Measurements from ENCODE around the gene KLHL29.

The KLHL29 gene

GRCh38 chr2:23482188-23482587 is 97.2 kb downstream of the KLHL29 start:
- H3K4me3 ChIP-seq (ENCODE audit: low read length) = no peak overlapping the region
- no peaks in the 10 kb centered on the region for H3K27me3 ChIP-seq (ENCODE audit: control insufficient read depth, low read length)
- no peaks in the 10 kb centered on the region for H3K36me3 ChIP-seq (ENCODE audit: control insufficient read depth, low read length)
- H4K20me1 ChIP-seq (ENCODE audit: control insufficient read depth, insufficient read depth, low read depth, low read length) = no peaks in the 10 kb centered on the region
- no peaks in the 10 kb centered on the region for H3K4me1 ChIP-seq (ENCODE audit: control insufficient read depth, low read length)
- H3F3A ChIP-seq (ENCODE audit: control insufficient read depth, insufficient read depth) = no peaks in the 10 kb centered on the region
- H3K9me3 ChIP-seq (ENCODE audit: control insufficient read depth, insufficient read depth, low read length) = no peaks in the 10 kb centered on the region
- H3K27ac ChIP-seq (ENCODE audit: low read depth, low read length) = no peak overlapping the region
- H3K9me2 ChIP-seq (replicated peaks; ENCODE audit: control insufficient read depth, low read length) = no peaks in the 10 kb centered on the region
- H3K4me2 ChIP-seq (ENCODE audit: low read length) = no peak overlapping the region
- TF ChIP-seq EZH2phosphoT487 (IDR thresholded peaks at IDR 0.05; ENCODE audit: borderline replicate concordance, low read length) = no peak
- TF ChIP-seq CTCF (IDR thresholded peaks at IDR 0.05; ENCODE audit: low read depth, low read length, poor library complexity, severe bottlenecking) = no peak
- H3K79me2 ChIP-seq (ENCODE audit: control insufficient read depth, low read length) = no peaks in the 10 kb centered on the region

DNA sequence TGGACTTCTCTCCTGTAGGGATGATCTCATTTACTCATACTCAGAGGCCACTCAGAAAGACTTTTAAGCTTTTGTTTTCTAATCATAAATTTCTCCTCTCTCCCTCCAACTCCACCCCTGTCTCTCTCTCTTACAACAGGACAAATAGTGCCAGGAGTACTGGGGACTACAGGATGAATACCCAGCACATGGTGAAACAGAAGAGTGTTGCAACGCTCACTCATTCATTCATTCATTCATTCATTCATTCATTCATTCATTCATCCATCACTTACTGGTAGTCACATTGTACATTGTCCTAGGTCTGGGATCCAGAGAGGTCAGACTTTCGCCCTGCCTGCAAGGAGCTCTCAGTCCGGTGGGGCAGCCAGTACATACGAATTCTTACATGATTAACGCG is 97.6 kb downstream of the KLHL29 start:
- H3K36me3 ChIP-seq (ENCODE audit: control insufficient read depth, low read length) = no peaks in the 10 kb centered on the region
- H3K27me3 ChIP-seq (ENCODE audit: control insufficient read depth, low read length) = no peaks in the 10 kb centered on the region

DNA sequence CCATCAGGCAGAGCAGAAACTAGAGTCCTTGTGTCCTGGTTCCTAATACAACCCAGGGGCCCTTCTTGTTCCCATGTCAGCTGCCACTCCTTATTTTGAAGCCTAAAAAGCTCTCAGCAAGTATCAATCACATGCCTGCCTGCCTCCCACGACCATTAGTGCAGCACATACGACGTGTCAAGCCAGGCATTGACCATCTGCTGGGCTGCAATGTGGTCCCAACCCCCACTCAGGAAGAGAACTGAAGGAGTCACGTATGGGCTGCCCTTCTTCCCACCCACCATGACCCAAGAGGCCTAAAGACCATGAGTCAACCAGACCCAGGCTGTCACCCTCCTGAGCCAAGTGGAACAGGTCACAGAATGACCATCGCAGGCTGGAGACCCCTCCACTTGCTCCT is 98.8 kb downstream of the KLHL29 start:
- Histone ChIP-seq H3K4me1 (ENCODE audit: control insufficient read depth, low read length) (no peaks in the 10 kb centered on the region), H3K36me3 (ENCODE audit: control insufficient read depth, low read length) (no peaks in the 10 kb centered on the region), H3K4me2 (ENCODE audit: low read length) (no peak overlapping the region), H3K4me3 (ENCODE audit: low read length) (no peak overlapping the region), H3F3A (ENCODE audit: control insufficient read depth, insufficient read depth) (no peaks in the 10 kb centered on the region), H3K27me3 (ENCODE audit: control insufficient read depth, low read length) (no peaks in the 10 kb centered on the region), H3K79me2 (ENCODE audit: control insufficient read depth, low read length) (no peaks in the 10 kb centered on the region), H3K27ac (ENCODE audit: low read depth, low read length) (no peak overlapping the region), H4K20me1 (ENCODE audit: control insufficient read depth, insufficient read depth, low read depth, low read length) (no peaks in the 10 kb centered on the region), H3K9me3 (ENCODE audit: control insufficient read depth, insufficient read depth, low read length) (no peaks in the 10 kb centered on the region), H3K9me2 (replicated peaks; ENCODE audit: control insufficient read depth, low read length) (no peaks in the 10 kb centered on the region)
- TF ChIP-seq CTCF (IDR thresholded peaks at IDR 0.05; ENCODE audit: low read depth, low read length, poor library complexity, severe bottlenecking) (no peak), EZH2phosphoT487 (IDR thresholded peaks at IDR 0.05; ENCODE audit: borderline replicate concordance, low read length) (no peak)

More for the DNA sequence above, 97.6 kb downstream of the KLHL29 start:
- no peak overlapping the region for H3K27ac ChIP-seq (ENCODE audit: low read depth, low read length)
- H3K79me2 ChIP-seq (ENCODE audit: control insufficient read depth, low read length) = no peaks in the 10 kb centered on the region
- no peak overlapping the region for H3K4me3 ChIP-seq (ENCODE audit: low read length)
- no peaks in the 10 kb centered on the region for H3K9me2 ChIP-seq (replicated peaks; ENCODE audit: control insufficient read depth, low read length)
- no peaks in the 10 kb centered on the region for H3K4me1 ChIP-seq (ENCODE audit: control insufficient read depth, low read length)
- H3F3A ChIP-seq (ENCODE audit: control insufficient read depth, insufficient read depth) = no peaks in the 10 kb centered on the region
- H4K20me1 ChIP-seq (ENCODE audit: control insufficient read depth, insufficient read depth, low read depth, low read length) = no peaks in the 10 kb centered on the region
- TF ChIP-seq CTCF (IDR thresholded peaks at IDR 0.05; ENCODE audit: low read depth, low read length, poor library complexity, severe bottlenecking) (no peak), EZH2phosphoT487 (IDR thresholded peaks at IDR 0.05; ENCODE audit: borderline replicate concordance, low read length) (no peak)
- H3K4me2 ChIP-seq (ENCODE audit: low read length) = no peak overlapping the region
- H3K9me3 ChIP-seq (ENCODE audit: control insufficient read depth, insufficient read depth, low read length) = no peaks in the 10 kb centered on the region

DNA sequence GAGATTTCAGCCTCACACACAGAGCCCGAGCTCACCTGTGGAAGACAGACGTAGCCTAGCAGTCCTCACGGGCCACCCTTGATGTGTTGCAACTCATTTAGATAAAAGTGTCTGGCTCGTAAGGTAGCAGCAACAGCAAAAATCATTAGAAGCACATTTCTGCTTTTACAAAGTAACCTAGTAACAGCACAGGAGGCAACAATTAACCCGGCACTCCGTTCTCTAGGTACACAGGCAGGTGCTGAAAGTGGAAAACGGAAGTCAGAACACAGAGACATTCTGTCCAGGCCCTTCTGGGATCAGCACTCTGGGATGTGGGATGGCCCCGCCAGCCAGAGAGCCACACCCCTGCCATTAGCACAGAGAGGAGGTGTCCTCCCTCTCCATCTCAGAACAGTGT is 99.3 kb downstream of the KLHL29 start:
- no peak for TF ChIP-seq CTCF (IDR thresholded peaks at IDR 0.05; ENCODE audit: low read depth, low read length, poor library complexity, severe bottlenecking)
- TF ChIP-seq EZH2phosphoT487 (IDR thresholded peaks at IDR 0.05; ENCODE audit: borderline replicate concordance, low read length) = no peak
- Histone ChIP-seq H3K27me3 (ENCODE audit: control insufficient read depth, low read length) (no peaks in the 10 kb centered on the region), H3K4me2 (ENCODE audit: low read length) (no peak overlapping the region), H3K4me1 (ENCODE audit: control insufficient read depth, low read length) (no peaks in the 10 kb centered on the region), H4K20me1 (ENCODE audit: control insufficient read depth, insufficient read depth, low read depth, low read length) (no peaks in the 10 kb centered on the region), H3K9me3 (ENCODE audit: control insufficient read depth, insufficient read depth, low read length) (no peaks in the 10 kb centered on the region), H3F3A (ENCODE audit: control insufficient read depth, insufficient read depth) (no peaks in the 10 kb centered on the region), H3K79me2 (ENCODE audit: control insufficient read depth, low read length) (no peaks in the 10 kb centered on the region), H3K4me3 (ENCODE audit: low read length) (no peak overlapping the region), H3K27ac (ENCODE audit: low read depth, low read length) (no peak overlapping the region), H3K9me2 (replicated peaks; ENCODE audit: control insufficient read depth, low read length) (no peaks in the 10 kb centered on the region), H3K36me3 (ENCODE audit: control insufficient read depth, low read length) (no peaks in the 10 kb centered on the region)
